GM12875 (cell line): ENCODE measurements around the gene FGF18.
A peak's percentile ranks its signal among the peaks of the same experiment; 100 is the strongest.
"Not testable (repeated sequence)": the region's sequence is repeated elsewhere in the genome, so short reads cannot be mapped to it uniquely, and the experiment has no call there.

Experiments used
- H3K4me3 ChIP-seq: one replicate; pipeline ENCODE4 v1.5.1; 2011; ENCODE audit warnings: low read depth, low read length, control low read depth
- CTCF ChIP-seq: IDR thresholded peaks from 2 replicates; pipeline ENCODE4 v1.5.1; 2011; ENCODE audit warnings: low read depth, mild to moderate bottlenecking, control low read depth, inconsistent platforms, low read length, moderate library complexity, borderline replicate concordance; ENCODE audit not compliant: insufficient read depth

FGF18 gene

GRCh38 chr5:171418982-171419687 is at the start of gene FGF18:
Gene FGF18 (plus strand): TSS chr5:171419647. CDS start chr5:171420200, 553 bp downstream.
- peak within 1 kb of the TSS; percentile 46 for H3K4me3 ChIP-seq
- no peak for TF ChIP-seq CTCF

GRCh38 chr5:171369898-171370297 is 49.5 kb upstream of the FGF18 start:
- TF ChIP-seq CTCF: no peak
- H3K4me3 ChIP-seq: no peak overlapping the region

GRCh38 chr5:171370881-171371280 is 48.6 kb upstream of the FGF18 start:
- TF ChIP-seq CTCF: 0 out of 2 replicates have a peak, but pooled peaks have one; percentile 17
- H3K4me3 ChIP-seq: not testable (repeated sequence)

GRCh38 chr5:171371326-171371725 is 48.1 kb upstream of the FGF18 start:
- TF ChIP-seq CTCF: no peak
- H3K4me3 ChIP-seq: no peak overlapping the region

- TF ChIP-seq CTCF: no peak
- no peak overlapping the region for H3K4me3 ChIP-seq
These were observed 39.5 kb upstream of the FGF18 start for GRCh38 chr5:171379961-171380360.

GRCh38 chr5:171384416-171384815 is 35.0 kb upstream of the FGF18 start:
- not testable (repeated sequence) for H3K4me3 ChIP-seq

- not testable (repeated sequence) for H3K4me3 ChIP-seq
These were observed 34.4 kb upstream of the FGF18 start for GRCh38 chr5:171384999-171385398.

- no peak for TF ChIP-seq CTCF
- H3K4me3 ChIP-seq: no peak overlapping the region
These were observed 33.3 kb upstream of the FGF18 start for GRCh38 chr5:171386006-171386671.
